ENCODE results near the gene WDCP. TPM values are rescaled to one million over a fixed set of nuclear protein-coding genes. Genes with fewer than 3 reads are reported as not detected.

WDCP gene
- total RNA-seq, 6 experiments from 2014 or later: 12.0 to 19.4 (median 13.5) TPM

DNA sequence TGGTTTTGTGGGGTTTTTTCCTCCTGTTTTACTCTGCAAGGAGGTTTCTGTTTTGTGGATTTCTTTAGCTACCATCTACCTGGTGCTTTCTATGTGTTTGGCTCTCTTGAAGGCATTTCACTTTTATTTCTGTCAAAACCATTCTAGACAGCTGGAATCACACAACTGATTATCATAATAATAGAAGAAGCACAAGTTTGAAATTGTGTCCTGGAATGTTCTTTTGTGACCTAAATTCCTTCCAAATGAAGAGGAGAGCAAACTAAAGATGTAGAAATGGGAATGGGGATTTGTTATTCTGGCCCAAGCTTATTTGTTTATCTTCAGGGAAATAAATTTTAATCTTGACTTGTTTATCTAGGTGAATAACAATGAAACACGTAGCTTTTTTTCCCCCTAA is 54.3 kb downstream of the WDCP start:
- Mint-ChIP-seq H3K27me3 (ENCODE audit: insufficient read depth) (no peaks in the 10 kb centered on the region), H3K27ac (no peak overlapping the region), H3K4me3 (no peak overlapping the region), H3K9me3 (no peaks in the 10 kb centered on the region), H3K4me1 (ENCODE audit: low read depth) (peaks cover 16% of the 10 kb centered on the region), H3K36me3 (ENCODE audit: low read depth) (peaks cover 3% of the 10 kb centered on the region; the same call in 1 of the 2 replicates)
- no peak for DNase-seq
- TF ChIP-seq, protein P1, sequence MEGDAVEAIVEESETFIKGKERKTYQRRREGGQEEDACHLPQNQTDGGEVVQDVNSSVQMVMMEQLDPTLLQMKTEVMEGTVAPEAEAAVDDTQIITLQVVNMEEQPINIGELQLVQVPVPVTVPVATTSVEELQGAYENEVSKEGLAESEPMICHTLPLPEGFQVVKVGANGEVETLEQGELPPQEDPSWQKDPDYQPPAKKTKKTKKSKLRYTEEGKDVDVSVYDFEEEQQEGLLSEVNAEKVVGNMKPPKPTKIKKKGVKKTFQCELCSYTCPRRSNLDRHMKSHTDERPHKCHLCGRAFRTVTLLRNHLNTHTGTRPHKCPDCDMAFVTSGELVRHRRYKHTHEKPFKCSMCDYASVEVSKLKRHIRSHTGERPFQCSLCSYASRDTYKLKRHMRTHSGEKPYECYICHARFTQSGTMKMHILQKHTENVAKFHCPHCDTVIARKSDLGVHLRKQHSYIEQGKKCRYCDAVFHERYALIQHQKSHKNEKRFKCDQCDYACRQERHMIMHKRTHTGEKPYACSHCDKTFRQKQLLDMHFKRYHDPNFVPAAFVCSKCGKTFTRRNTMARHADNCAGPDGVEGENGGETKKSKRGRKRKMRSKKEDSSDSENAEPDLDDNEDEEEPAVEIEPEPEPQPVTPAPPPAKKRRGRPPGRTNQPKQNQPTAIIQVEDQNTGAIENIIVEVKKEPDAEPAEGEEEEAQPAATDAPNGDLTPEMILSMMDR (IDR thresholded peaks at IDR 0.05): no peak

DNA sequence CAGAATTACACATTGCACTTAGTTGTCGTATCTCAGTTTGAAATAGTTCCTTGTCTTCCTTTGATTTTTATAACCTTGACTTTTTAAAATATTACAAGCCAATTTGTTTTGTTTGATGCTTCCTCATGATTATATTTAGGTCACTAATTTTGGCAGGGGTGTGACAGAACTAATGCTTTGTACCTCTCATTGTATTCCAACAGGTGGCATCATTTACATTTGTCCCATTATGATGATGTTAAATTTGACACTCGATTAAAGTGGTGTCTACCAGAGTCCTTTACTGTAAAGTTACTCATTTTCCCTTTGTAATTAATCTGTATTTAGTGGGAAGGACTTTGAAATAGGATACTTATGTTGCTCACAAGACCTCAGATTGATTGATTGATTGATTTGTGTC is 58.8 kb downstream of the WDCP start:
- H3K36me3 Mint-ChIP-seq (ENCODE audit: low read depth): peaks cover 3% of the 10 kb centered on the region; the same call in 1 of the 2 replicates
- TF ChIP-seq, protein P1 (IDR thresholded peaks at IDR 0.05): peak; percentile 63
- no peaks in the 10 kb centered on the region for H3K9me3 Mint-ChIP-seq
- no peak overlapping the region for H3K27ac Mint-ChIP-seq
- peak; percentile 21 for DNase-seq
- peaks cover 6% of the 10 kb centered on the region for H3K4me1 Mint-ChIP-seq (ENCODE audit: low read depth)
- H3K27me3 Mint-ChIP-seq (ENCODE audit: insufficient read depth): no peaks in the 10 kb centered on the region
- H3K4me3 Mint-ChIP-seq: no peak overlapping the region

Other genes starting within 250 kb of the WDCP start
- gene ATAD2B, start 120.3 kb downstream of the WDCP start, total RNA-seq (2021; fragmentation: NEBNext Ultra II Directional; extraction: Animal tissue kit (Norgen Biotek cat#: 25700)): 1 to 10 TPM; 4.8 to 6.1 (median 4.9) TPM
- 10 to 100 TPM; 11.2 to 15.8 (median 13.6) TPM for gene UBXN2A, start 106.9 kb downstream of the WDCP start, total RNA-seq (2021; fragmentation: NEBNext Ultra II Directional; extraction: Animal tissue kit (Norgen Biotek cat#: 25700))
- gene MFSD2B, start 37.3 kb downstream of the WDCP start, total RNA-seq (2021; fragmentation: NEBNext Ultra II Directional; extraction: Animal tissue kit (Norgen Biotek cat#: 25700)): under 1 TPM; 0.18 to 0.35 (median 0.24) TPM
- 1 to 10 TPM; 4.0 to 6.9 (median 5.2) TPM for gene FKBP1B, start 2.4 kb upstream of the WDCP start, total RNA-seq (2021; fragmentation: NEBNext Ultra II Directional; extraction: Animal tissue kit (Norgen Biotek cat#: 25700))
- gene SF3B6, start 28.9 kb upstream of the WDCP start, total RNA-seq (2021; fragmentation: NEBNext Ultra II Directional; extraction: Animal tissue kit (Norgen Biotek cat#: 25700)): 100 to 1,000 TPM; 112 to 139 (median 126) TPM
- gene TP53I3, start 37.4 kb upstream of the WDCP start, total RNA-seq (2021; fragmentation: NEBNext Ultra II Directional; extraction: Animal tissue kit (Norgen Biotek cat#: 25700)): 10 to 100 TPM; 51.1 to 66.8 (median 61.4) TPM
- gene PFN4, start 75.9 kb upstream of the WDCP start, total RNA-seq (2021; fragmentation: NEBNext Ultra II Directional; extraction: Animal tissue kit (Norgen Biotek cat#: 25700)): 1 to 10 TPM in 1 of 6 experiments, under 1 TPM in 5; 0.64 to 1.1 (median 0.90) TPM
- 10 to 100 TPM in 1 of 6 experiments, 1 to 10 TPM in 5; 8.3 to 11.8 (median 8.9) TPM for gene FAM228B, start 76.1 kb upstream of the WDCP start, total RNA-seq (2021; fragmentation: NEBNext Ultra II Directional; extraction: Animal tissue kit (Norgen Biotek cat#: 25700))
- not detected for gene FAM228A, start 127.7 kb upstream of the WDCP start, total RNA-seq (2021; fragmentation: NEBNext Ultra II Directional; extraction: Animal tissue kit (Norgen Biotek cat#: 25700))

Measured in HFFc6 (cell line).